HepG2 (cell line): ENCODE data around the gene RASSF7. TPM values are rescaled to one million over a fixed set of nuclear protein-coding genes. Genes with fewer than 3 reads are reported as not detected.
A peak's percentile ranks its signal among the peaks of the same experiment; 100 is the strongest.

Experiments used
- MAZ ChIP-seq, 2 experiments: sonication (generic) in 1 of 2; formaldehyde crosslinking in 1 of 2; IDR thresholded peaks; 2 replicates each; pipeline versions ENCODE4 v1.5.0 to v1.6.1; 2012 to 2020; ENCODE audit warnings: low read depth in 2 of 2, mild to moderate bottlenecking in 2 of 2, borderline replicate concordance in 1 of 2, improper control_type of control experiment in 1 of 2, low read length in 1 of 2, missing genetic modification reagents in 1 of 2, moderate library complexity in 1 of 2
- NFYB ChIP-seq: sonication (generic); formaldehyde crosslinking; IDR thresholded peaks from 2 replicates; pipeline ENCODE4 v1.4.0; 2020; ENCODE audit warnings: missing genetic modification reagents
- PHF8 ChIP-seq: sonication (generic); formaldehyde crosslinking; IDR thresholded peaks from 2 replicates; pipeline ENCODE4 v1.5.0; 2020; ENCODE audit warnings: missing genetic modification reagents
- RBAK ChIP-seq: sonication (generic); formaldehyde crosslinking; IDR thresholded peaks from 2 replicates; pipeline ENCODE4 v1.5.1; 2020; ENCODE audit warnings: mild to moderate bottlenecking, missing genetic modification reagents
- RERE ChIP-seq: IDR thresholded peaks from 2 replicates; pipeline ENCODE4 v1.6.1; 2016; ENCODE audit warnings: low read depth, missing genetic modification reagents, missing compliant biosample characterization
- SMARCE1 ChIP-seq: fragments of 450-650 bp; IDR thresholded peaks from 2 replicates; pipeline ENCODE4 v1.6.1; 2017; ENCODE audit warnings: borderline replicate concordance
- SRSF9 ChIP-seq: fragments of 200-400 bp; formaldehyde crosslinking; IDR thresholded peaks from 2 replicates; pipeline ENCODE4 v1.6.1; 2018; ENCODE audit warnings: borderline replicate concordance, mild to moderate bottlenecking, low read depth, low read length; ENCODE audit not compliant: insufficient read depth, poor library complexity, severe bottlenecking
- TOE1 ChIP-seq: sonication (generic); formaldehyde crosslinking; IDR thresholded peaks from 2 replicates; pipeline ENCODE4 v1.4.0; 2020; ENCODE audit warnings: mild to moderate bottlenecking, missing genetic modification reagents
- U2AF2 ChIP-seq: fragments of 200-400 bp; formaldehyde crosslinking; IDR thresholded peaks from 2 replicates; pipeline ENCODE4 v1.6.1; 2017; ENCODE audit warnings: low read depth, mild to moderate bottlenecking, low read length
- UBTF ChIP-seq: sonication (generic); formaldehyde crosslinking; IDR thresholded peaks from 2 replicates; pipeline ENCODE4 v1.4.0; 2020; ENCODE audit warnings: mild to moderate bottlenecking, missing genetic modification reagents
- ZBTB10 ChIP-seq: sonication (generic); formaldehyde crosslinking; IDR thresholded peaks from 2 replicates; pipeline ENCODE4 v1.4.0; 2020; ENCODE audit warnings: missing genetic modification reagents, borderline replicate concordance
- ZFX ChIP-seq: sonication (generic); formaldehyde crosslinking; IDR thresholded peaks from 2 replicates; pipeline ENCODE4 v1.4.0; 2020; ENCODE audit warnings: mild to moderate bottlenecking, low read depth, missing genetic modification reagents, moderate library complexity
- ZKSCAN8 ChIP-seq: IDR thresholded peaks from 2 replicates; pipeline ENCODE4 v1.6.1; 2016; ENCODE audit warnings: borderline replicate concordance, missing genetic modification reagents, missing compliant biosample characterization
- ZNF280B ChIP-seq: sonication (generic); formaldehyde crosslinking; IDR thresholded peaks from 2 replicates; pipeline ENCODE4 v1.5.0; 2020; ENCODE audit warnings: missing genetic modification reagents, mild to moderate bottlenecking, borderline replicate concordance
- ZNF878 ChIP-seq: sonication (generic); formaldehyde crosslinking; IDR thresholded peaks from 2 replicates; pipeline ENCODE4 v1.8.1; 2023; ENCODE audit warnings: mild to moderate bottlenecking, missing genetic modification reagents, moderate library complexity
- polyA plus RNA-seq, 8 experiments: library from polyadenylated mRNA; depleted of rRNA in 3 of 8; stranded (reverse) in 7 of 8; unstranded in 1 of 8; fragments of >200 nt; fragmentation: Illumina TruSeq in 4 of 8; extraction: Trizol in 4 of 8; gene quantifications; 2 replicates each; pipeline versions ENCODE4 v1.2.1 to v1.2.3, GENCODE V29; 2011 to 2016; ENCODE audit warnings: low read depth in 4 of 8, missing spikeins in 1 of 8, mixed read lengths in 1 of 8; ENCODE audit not compliant: insufficient read depth in 1 of 8
- total RNA-seq, 5 experiments: library from RNA; depleted of rRNA; stranded (reverse); fragments of >200 nt; fragmentation: Illumina TruSeq; extraction: Trizol; gene quantifications; 2 replicates each; pipeline ENCODE4 v1.2.3, GENCODE V29; 2016; ENCODE audit warnings: low read depth in 1 of 5

Gene RASSF7
- total and polyA plus RNA-seq, 2 of the 13 experiments (the other 11 are each of a cell fraction or from before 2014, with no cell fraction given), result 20.2 to 28.6 TPM

GRCh38 chr11:518463-519202 lies 42.1 kb upstream of the RASSF7 start (continued):
- TF ChIP-seq NFYB, result no peak; the same call in 1 of the 2 replicates
- no peak for TF ChIP-seq RBAK (CRISPR knock-in tag)
- TF ChIP-seq SRSF9, result no peak
- peak; percentile 68; the same call in 1 of the 2 replicates for TF ChIP-seq MAZ (IDR thresholded peaks at IDR 0.05; ENCODE audit: borderline replicate concordance, low read depth, low read length)
- TF ChIP-seq MAZ (CRISPR knock-in tag; IDR thresholded peaks at IDR 0.05; ENCODE audit: low read depth), result peak; percentile 94
- TF ChIP-seq ZNF280B (CRISPR knock-in tag), result no peak; the same call in 1 of the 2 replicates
- TF ChIP-seq TOE1, result no peak
- no peak for TF ChIP-seq RERE (CRISPR knock-in tag)
- TF ChIP-seq U2AF2, result no peak
- no peak for TF ChIP-seq ZNF878 (CRISPR knock-in tag)
- no peak for TF ChIP-seq ZBTB10
- TF ChIP-seq SMARCE1, result no peak
- peak; percentile 50; the same call in 1 of the 2 replicates for TF ChIP-seq ZFX (CRISPR knock-in tag)
- TF ChIP-seq UBTF (CRISPR knock-in tag), result peak; percentile 91
- TF ChIP-seq ZKSCAN8 (CRISPR knock-in tag), result no peak; the same call in 1 of the 2 replicates
- no peak for TF ChIP-seq PHF8
